ENCODE measurements around the gene VPS54.

- peak in 2 of 3 experiments; percentile 30 to 38; a peak in 4 of 6 replicates for TF ChIP-seq CTCF (IDR thresholded peaks at IDR 0.05 in 2 of 3, conservative IDR thresholded peaks at IDR 0.05 in 1 of 3; ENCODE audit: borderline replicate concordance in 1 of 3, insufficient read depth in 1 of 3, low read depth in 2 of 3, low read length in 2 of 3)
- TF ChIP-seq POLR2A (IDR thresholded peaks at IDR 0.05; ENCODE audit: borderline replicate concordance, extremely low read depth, insufficient read depth, insufficient read length): no peak
- TF ChIP-seq REST (IDR thresholded peaks at IDR 0.05; ENCODE audit: low read depth): no peak
- no peak for TF ChIP-seq YY1 (IDR thresholded peaks at IDR 0.05; ENCODE audit: extremely low read depth, insufficient replicate concordance, low read depth, low read length)
- no peak for TF ChIP-seq POLR2AphosphoS5 (IDR thresholded peaks at IDR 0.05; ENCODE audit: low read depth, low read length)
- TF ChIP-seq ZNF274 (IDR thresholded peaks at IDR 0.05; ENCODE audit: low read depth, low read length): no peak
- no peak for TF ChIP-seq ZFX (IDR thresholded peaks at IDR 0.05)
These were observed 18.4 kb downstream of the VPS54 start for GRCh38 chr2:64000630-64001381.
